ENCODE measurements around the gene OTUD7B. TPM values are rescaled to one million over a fixed set of nuclear protein-coding genes. Genes with fewer than 3 reads are reported as not detected.
"Not testable (repeated sequence)": the region's sequence is repeated elsewhere in the genome, so short reads cannot be mapped to it uniquely, and the experiment has no call there.

OTUD7B gene
- total RNA-seq, 1 experiment from 2014 or later: 34.9 TPM

GRCh38 chr1:149972547-149972946 lies 38.0 kb downstream of the OTUD7B start:
- no peak for DNase-seq (ENCODE audit: low read depth, low spot score)
- in situ Hi-C loops (cut with HindIII; ENCODE audit: low pct_unique_long_range_greater_than_20kb, low sequenced_read_pairs): no loop called here

GRCh38 chr1:149967646-149968045 lies 42.9 kb downstream of the OTUD7B start:
- DNase-seq (ENCODE audit: low read depth, low spot score): no peak
- in situ Hi-C loops (cut with HindIII; ENCODE audit: low pct_unique_long_range_greater_than_20kb, low sequenced_read_pairs): no loop called here

- no peak for DNase-seq (ENCODE audit: low read depth, low spot score)
- in situ Hi-C loops (cut with HindIII; ENCODE audit: low pct_unique_long_range_greater_than_20kb, low sequenced_read_pairs): no loop called here
Measured at GRCh38 chr1:149967041-149967440, 43.5 kb downstream of the OTUD7B start.

- no peak for DNase-seq (ENCODE audit: low read depth, low spot score)
- in situ Hi-C loops (cut with HindIII; ENCODE audit: low pct_unique_long_range_greater_than_20kb, low sequenced_read_pairs): no loop called here
Measured at GRCh38 chr1:149966405-149966804, 44.1 kb downstream of the OTUD7B start.

GRCh38 chr1:149965440-149965839 lies 45.1 kb downstream of the OTUD7B start:
- DNase-seq (ENCODE audit: low read depth, low spot score): no peak
- in situ Hi-C loops (cut with HindIII; ENCODE audit: low pct_unique_long_range_greater_than_20kb, low sequenced_read_pairs): no loop called here

GRCh38 chr1:149963358-149963757 lies 47.2 kb downstream of the OTUD7B start:
- peak; percentile 96 for DNase-seq (ENCODE audit: low read depth, low spot score)
- in situ Hi-C loops (cut with HindIII; ENCODE audit: low pct_unique_long_range_greater_than_20kb, low sequenced_read_pairs): no loop called here

GRCh38 chr1:149962736-149963135 lies 47.8 kb downstream of the OTUD7B start:
- in situ Hi-C loops (cut with HindIII; ENCODE audit: low pct_unique_long_range_greater_than_20kb, low sequenced_read_pairs): no loop called here
- no peak for DNase-seq (ENCODE audit: low read depth, low spot score)

GRCh38 chr1:149962039-149962647 lies 48.4 kb downstream of the OTUD7B start:
- DNase-seq (ENCODE audit: low read depth, low spot score): peak; percentile 89
- in situ Hi-C loops (cut with HindIII; ENCODE audit: low pct_unique_long_range_greater_than_20kb, low sequenced_read_pairs): no loop called here

- DNase-seq (ENCODE audit: low read depth, low spot score); in situ Hi-C loops (cut with HindIII; ENCODE audit: low pct_unique_long_range_greater_than_20kb, low sequenced_read_pairs): not testable (repeated sequence)
Measured at GRCh38 chr1:149957548-149957947, 53.0 kb downstream of the OTUD7B start.

- in situ Hi-C loops (cut with HindIII; ENCODE audit: low pct_unique_long_range_greater_than_20kb, low sequenced_read_pairs): no loop called here
- no peak for DNase-seq (ENCODE audit: low read depth, low spot score)
Measured at GRCh38 chr1:149949911-149950310, 60.6 kb downstream of the OTUD7B start.

- in situ Hi-C loops (cut with HindIII; ENCODE audit: low pct_unique_long_range_greater_than_20kb, low sequenced_read_pairs): no loop called here
- peak; percentile 83 for DNase-seq (ENCODE audit: low read depth, low spot score)
Measured at GRCh38 chr1:149945206-149945605, 65.3 kb downstream of the OTUD7B start.

GRCh38 chr1:149942885-149943284 lies 67.6 kb downstream of the OTUD7B start:
- in situ Hi-C loops (cut with HindIII; ENCODE audit: low pct_unique_long_range_greater_than_20kb, low sequenced_read_pairs): no loop called here

GRCh38 chr1:149942207-149942606 lies 68.3 kb downstream of the OTUD7B start:
- peak; percentile 89 for DNase-seq (ENCODE audit: low read depth, low spot score)
- in situ Hi-C loops (cut with HindIII; ENCODE audit: low pct_unique_long_range_greater_than_20kb, low sequenced_read_pairs): no loop called here

More at GRCh38 chr1:149942885-149943284, 67.6 kb downstream of the OTUD7B start:
- no peak for DNase-seq (ENCODE audit: low read depth, low spot score)

- in situ Hi-C loops (cut with HindIII; ENCODE audit: low pct_unique_long_range_greater_than_20kb, low sequenced_read_pairs): no loop called here
- no peak for DNase-seq (ENCODE audit: low read depth, low spot score)
Measured at GRCh38 chr1:149940427-149940826, 70.1 kb downstream of the OTUD7B start.

- in situ Hi-C loops (cut with HindIII; ENCODE audit: low pct_unique_long_range_greater_than_20kb, low sequenced_read_pairs): not testable (repeated sequence)
Measured at GRCh38 chr1:149938668-149939003, 71.9 kb downstream of the OTUD7B start.

GRCh38 chr1:149937759-149938158 lies 72.8 kb downstream of the OTUD7B start:
- no peak for DNase-seq (ENCODE audit: low read depth, low spot score)
- in situ Hi-C loops (cut with HindIII; ENCODE audit: low pct_unique_long_range_greater_than_20kb, low sequenced_read_pairs): no loop called here

More at GRCh38 chr1:149938668-149939003, 71.9 kb downstream of the OTUD7B start:
- not testable (repeated sequence) for DNase-seq (ENCODE audit: low read depth, low spot score)

GRCh38 chr1:149936992-149937705 lies 73.4 kb downstream of the OTUD7B start:
- in situ Hi-C loops (cut with HindIII; ENCODE audit: low pct_unique_long_range_greater_than_20kb, low sequenced_read_pairs): no loop called here
- peak; percentile 55 for DNase-seq (ENCODE audit: low read depth, low spot score)

GRCh38 chr1:149936170-149936991 lies 74.1 kb downstream of the OTUD7B start, which contains the start of gene MTMR11:
Gene MTMR11 (minus strand): TSS chr1:149936879. CDS start chr1:149936647, 232 bp downstream.
- in situ Hi-C loops (cut with HindIII; ENCODE audit: low pct_unique_long_range_greater_than_20kb, low sequenced_read_pairs): no loop called here
- DNase-seq (ENCODE audit: low read depth, low spot score): peak; percentile 42

Data from SK-MEL-5 (cell line).